GM12801 (cell line): ENCODE data around the gene ZNF407.

Experiments used
- TF ChIP-seq, protein P1 (sequence below): IDR thresholded peaks from one replicate; pipeline ENCODE4 v1.5.1; 2011; ENCODE audit warnings: control low read depth; ENCODE audit not compliant: insufficient read length; ENCODE audit errors: extremely low read depth

The ZNF407 gene

DNA sequence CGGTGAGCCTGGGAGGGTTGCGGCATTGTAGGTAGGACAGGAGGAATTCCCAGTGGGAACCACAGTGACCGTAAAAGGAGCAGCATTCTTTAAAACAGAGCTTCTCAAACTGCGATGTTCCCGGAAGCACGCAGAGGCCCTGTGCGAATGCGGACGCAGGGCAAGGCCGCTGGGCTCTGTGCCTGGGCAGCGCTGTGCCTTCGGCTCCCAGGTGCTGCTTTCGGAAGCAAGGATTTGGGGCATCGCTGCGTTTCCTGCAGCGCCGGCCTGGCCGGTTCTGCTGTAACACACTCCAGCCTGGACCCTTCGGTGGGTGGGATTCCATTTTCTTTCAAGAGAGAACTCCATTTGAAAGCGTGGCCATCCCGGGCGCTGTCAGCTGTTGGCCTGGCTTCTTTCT is 492.7 kb downstream of the ZNF407 start:
- TF ChIP-seq, protein P1, sequence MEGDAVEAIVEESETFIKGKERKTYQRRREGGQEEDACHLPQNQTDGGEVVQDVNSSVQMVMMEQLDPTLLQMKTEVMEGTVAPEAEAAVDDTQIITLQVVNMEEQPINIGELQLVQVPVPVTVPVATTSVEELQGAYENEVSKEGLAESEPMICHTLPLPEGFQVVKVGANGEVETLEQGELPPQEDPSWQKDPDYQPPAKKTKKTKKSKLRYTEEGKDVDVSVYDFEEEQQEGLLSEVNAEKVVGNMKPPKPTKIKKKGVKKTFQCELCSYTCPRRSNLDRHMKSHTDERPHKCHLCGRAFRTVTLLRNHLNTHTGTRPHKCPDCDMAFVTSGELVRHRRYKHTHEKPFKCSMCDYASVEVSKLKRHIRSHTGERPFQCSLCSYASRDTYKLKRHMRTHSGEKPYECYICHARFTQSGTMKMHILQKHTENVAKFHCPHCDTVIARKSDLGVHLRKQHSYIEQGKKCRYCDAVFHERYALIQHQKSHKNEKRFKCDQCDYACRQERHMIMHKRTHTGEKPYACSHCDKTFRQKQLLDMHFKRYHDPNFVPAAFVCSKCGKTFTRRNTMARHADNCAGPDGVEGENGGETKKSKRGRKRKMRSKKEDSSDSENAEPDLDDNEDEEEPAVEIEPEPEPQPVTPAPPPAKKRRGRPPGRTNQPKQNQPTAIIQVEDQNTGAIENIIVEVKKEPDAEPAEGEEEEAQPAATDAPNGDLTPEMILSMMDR, result no peak

DNA sequence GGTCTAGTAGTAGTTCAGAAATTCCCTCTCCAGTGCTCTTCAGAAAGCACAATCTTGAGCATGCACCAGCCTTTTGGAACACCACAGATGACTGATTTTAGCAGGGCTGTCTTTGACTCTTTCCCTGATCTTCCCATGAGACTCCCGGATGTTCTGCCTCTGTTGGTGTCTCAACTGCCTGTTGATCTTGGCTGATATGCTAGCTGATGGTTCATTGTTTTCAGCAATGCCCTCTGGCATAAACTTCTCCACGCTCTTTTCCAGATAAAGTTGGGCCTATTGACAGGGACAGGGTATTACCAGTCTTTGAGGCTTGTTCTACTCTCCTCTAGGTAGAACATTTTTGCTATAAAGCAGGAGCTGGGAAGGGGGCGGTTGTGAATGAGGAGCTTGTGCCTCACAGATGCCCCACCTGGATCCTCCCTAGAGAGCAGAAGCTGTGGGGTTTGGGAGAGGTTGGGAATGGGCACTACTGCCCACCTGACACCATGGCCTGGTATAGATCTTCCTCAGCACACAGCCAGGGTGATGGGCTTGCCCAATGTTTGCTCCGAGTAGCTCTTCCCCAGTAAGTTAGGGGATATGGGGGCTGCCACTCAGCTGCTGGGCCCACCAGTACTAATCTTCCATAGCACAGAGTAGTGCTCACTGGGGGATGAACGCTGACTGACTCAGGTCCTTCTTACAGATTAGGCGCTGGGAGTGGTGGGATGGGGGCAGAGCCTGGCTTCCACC is 500.0 kb downstream of the ZNF407 start:
- TF ChIP-seq, protein P1, result no peak

DNA sequence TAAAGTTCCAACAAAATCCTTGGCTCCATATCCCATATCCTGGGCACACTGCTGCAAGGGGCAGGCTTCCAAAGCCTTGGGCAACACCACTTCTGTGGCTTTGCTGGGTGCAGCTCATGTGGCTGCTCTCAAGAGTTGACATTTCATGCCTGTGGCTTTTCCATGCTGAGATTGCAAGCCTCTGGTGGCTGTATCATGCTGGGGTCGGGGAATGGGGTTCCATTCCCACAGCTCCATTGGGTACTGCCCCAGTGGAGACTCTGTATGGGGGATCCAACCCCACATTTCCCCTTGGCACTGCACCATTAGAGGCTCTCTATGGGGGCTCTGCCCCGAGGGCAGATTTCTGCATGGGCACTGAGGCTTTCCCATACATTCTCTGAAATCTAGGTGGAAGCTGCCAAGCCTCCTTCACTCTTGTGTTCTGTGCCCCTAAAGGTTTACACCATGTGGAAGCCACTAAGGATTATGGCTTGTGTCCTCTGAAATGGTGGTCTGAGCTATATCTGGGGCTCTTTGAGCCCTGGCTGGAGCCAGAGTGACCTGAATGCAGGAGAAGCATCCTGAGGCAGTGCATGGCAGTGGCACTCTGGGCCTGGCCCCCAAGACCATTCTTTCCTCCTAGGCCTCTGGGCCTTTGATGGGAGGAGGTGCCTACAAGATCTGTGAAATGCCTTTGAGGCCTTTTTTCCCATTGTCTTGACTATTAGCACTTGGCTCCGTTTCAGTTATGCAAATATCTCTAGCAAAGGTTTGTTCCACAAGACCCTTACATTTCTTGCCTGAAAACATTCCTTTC is 503.4 kb downstream of the ZNF407 start:
- TF ChIP-seq, protein P1, result no peak

DNA sequence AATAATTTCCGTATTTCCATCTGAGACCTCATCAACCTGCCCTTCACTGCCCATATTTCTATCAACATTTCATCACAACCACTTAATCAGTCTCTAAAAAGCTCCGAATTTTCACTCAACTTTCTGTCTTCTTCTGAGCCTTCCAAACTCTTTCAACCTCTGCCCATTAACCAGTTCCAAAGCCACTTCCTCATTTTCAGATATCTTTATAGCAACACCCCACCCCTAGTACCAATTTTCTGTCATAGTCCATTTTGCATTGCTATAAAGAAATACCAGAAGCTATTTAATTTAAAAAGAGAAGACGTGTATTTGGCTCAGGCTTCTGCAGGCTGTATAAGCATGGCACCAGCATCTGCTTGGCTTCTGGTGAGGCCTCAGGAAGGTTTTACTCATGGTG is 504.2 kb downstream of the ZNF407 start:
- TF ChIP-seq, protein P1, result no peak

DNA sequence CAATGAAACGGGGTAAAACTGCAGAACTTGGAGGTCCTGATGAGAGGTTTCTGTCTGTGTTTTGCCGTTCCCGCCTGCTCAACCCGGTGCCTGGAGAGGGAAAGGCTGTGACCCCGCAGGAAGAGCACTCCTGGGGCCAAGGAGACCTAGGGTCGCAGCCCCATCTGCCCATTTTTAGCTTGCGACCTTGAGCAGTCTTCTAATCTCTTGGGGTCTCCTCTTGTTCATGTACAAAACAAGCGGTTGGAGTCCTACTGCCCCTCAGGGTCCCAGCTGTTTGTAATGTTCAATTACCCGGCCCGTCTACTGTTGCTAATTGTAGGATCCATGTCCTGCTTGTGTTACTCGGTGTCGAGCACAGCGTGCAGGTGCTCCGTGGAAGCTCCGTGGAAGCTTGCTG is 506.8 kb downstream of the ZNF407 start:
- TF ChIP-seq, protein P1, result no peak

DNA sequence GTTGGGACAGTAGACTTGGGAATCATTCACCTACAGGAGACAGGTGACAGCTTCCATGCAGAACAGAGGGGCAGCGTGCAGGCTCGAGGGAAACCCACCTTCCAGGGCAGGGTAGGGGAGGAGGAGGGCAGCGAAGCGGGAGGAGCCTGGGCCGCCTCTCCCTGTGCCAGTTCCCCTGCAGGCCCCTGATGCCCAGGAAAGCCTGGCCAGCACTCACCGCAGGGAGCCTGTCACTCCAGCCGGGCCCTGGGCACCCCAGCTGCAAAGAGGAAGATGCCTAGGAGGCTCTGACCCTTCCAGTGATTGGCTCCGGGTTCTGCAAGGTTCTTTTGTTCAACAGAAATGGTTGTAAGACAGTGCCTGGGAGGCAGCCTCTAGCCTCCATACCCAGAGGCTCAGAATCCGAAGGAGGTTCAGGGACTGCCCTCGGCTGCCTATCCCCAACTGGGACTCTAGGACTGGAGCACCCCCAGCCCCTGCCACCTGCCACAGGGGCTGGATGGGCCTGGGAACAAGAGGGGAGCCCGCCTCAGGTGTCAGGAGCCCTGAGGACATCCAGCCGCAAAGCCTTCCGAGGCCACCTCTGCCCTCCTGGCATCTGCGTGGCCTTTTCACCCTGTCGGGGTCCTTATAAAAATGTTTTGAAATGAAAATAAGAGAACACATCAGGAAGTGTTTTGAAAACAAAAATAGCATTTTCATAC is 508.0 kb downstream of the ZNF407 start:
- TF ChIP-seq, protein P1, result no peak

DNA sequence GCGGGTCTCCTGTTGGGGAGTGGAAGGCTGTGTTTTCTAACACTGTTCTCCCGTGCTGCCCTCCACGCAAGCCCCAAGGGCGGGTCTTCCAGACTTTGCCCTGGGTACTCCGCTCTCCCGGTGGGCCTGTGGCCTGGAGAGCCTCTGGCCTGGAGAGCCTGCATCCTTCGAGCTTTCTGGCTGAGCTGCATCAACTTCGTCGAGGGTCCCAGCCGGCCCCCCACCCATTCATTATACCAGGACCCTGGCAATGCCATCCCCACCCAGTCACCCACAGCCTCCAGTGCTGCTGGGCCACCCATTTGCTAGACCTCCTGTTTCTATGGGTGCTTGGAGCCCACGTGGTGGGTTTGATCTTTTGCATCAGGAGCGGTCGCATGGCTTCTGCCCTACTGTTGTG is 509.1 kb downstream of the ZNF407 start:
- TF ChIP-seq, protein P1, result no peak
